COR-L47 (cell line): ENCODE data around the gene APOC1.
"Not testable (repeated sequence)": the region's sequence is repeated elsewhere in the genome, so short reads cannot be mapped to it uniquely, and the experiment has no call there.

Experiments used
- DNase-seq: peaks from one replicate; lab custom pipeline; 2025; lab: John Stamatoyannopoulos, UW

Gene APOC1

GRCh38 chr19:44913512-44914432 lies 636 bp upstream of the APOC1 start:
- DNase-seq, result not testable (repeated sequence)

- DNase-seq, result no peak
Measured at GRCh38 chr19:44924243-44924725, 9.9 kb downstream of the APOC1 start.

- DNase-seq, result no peak
Measured at GRCh38 chr19:44925114-44925891, 10.9 kb downstream of the APOC1 start.

GRCh38 chr19:44926245-44927077 lies 12.1 kb downstream of the APOC1 start:
- DNase-seq, result not testable (repeated sequence)

- DNase-seq, result no peak
Measured at GRCh38 chr19:44927746-44928145, 13.3 kb downstream of the APOC1 start.

- DNase-seq, result no peak
Measured at GRCh38 chr19:44930088-44930487, 15.7 kb downstream of the APOC1 start.

GRCh38 chr19:44931541-44931940 lies 17.1 kb downstream of the APOC1 start:
- no peak for DNase-seq

GRCh38 chr19:44939668-44940067 lies 25.3 kb downstream of the APOC1 start:
- no peak for DNase-seq

GRCh38 chr19:44942067-44942571 lies 27.7 kb downstream of the APOC1 start, which contains the start of gene APOC4:
Gene APOC4 (plus strand): TSS chr19:44942237. CDS start chr19:44942278, 41 bp downstream.
- DNase-seq, result no peak

GRCh38 chr19:44943801-44944249 lies 29.4 kb downstream of the APOC1 start:
- DNase-seq, result no peak

GRCh38 chr19:44947041-44947581 lies 32.7 kb downstream of the APOC1 start:
- DNase-seq, result no peak

- DNase-seq, result no peak
Measured at GRCh38 chr19:44948237-44948636, 33.8 kb downstream of the APOC1 start.

- no peak for DNase-seq
Measured at GRCh38 chr19:44948763-44949374, 34.5 kb downstream of the APOC1 start.

GRCh38 chr19:44949550-44949949 lies 35.1 kb downstream of the APOC1 start:
- DNase-seq, result no peak

- DNase-seq, result peak; percentile 77
Measured at GRCh38 chr19:44951179-44952159, 37.1 kb downstream of the APOC1 start.

- no peak for DNase-seq
Measured at GRCh38 chr19:44954278-44954648, 39.9 kb downstream of the APOC1 start.

- DNase-seq, result peak; percentile 96
Measured at GRCh38 chr19:44954649-44955504, 40.5 kb downstream of the APOC1 start, which contains the start of gene CLPTM1. Gene CLPTM1 (plus strand): TSS chr19:44955380. CDS start chr19:44955396, 16 bp downstream.
